Fibroblast of skin of abdomen (primary cell): ENCODE results near the gene ME2.
"Not testable (repeated sequence)": the region's sequence is repeated elsewhere in the genome, so short reads cannot be mapped to it uniquely, and the experiment has no call there.

Experiments used
- DNase-seq: peaks from one replicate; pipeline ENCODE4 v3.0.0-alpha.2; 2013

The ME2 gene

GRCh38 chr18:50977037-50977760 is 98.3 kb downstream of the ME2 start:
- no peak for DNase-seq

- DNase-seq, result peak; percentile 10
These were observed 102.5 kb downstream of the ME2 start for GRCh38 chr18:50981381-50981780.

- no peak for DNase-seq
These were observed 103.3 kb downstream of the ME2 start for GRCh38 chr18:50982086-50982801.

GRCh38 chr18:50982802-50983179 is 103.9 kb downstream of the ME2 start:
- peak; percentile 4 for DNase-seq

GRCh38 chr18:50986360-50987087 is 107.6 kb downstream of the ME2 start:
- DNase-seq, result peak; percentile 51

- DNase-seq, result no peak
These were observed 108.3 kb downstream of the ME2 start for GRCh38 chr18:50987261-50987660.

- DNase-seq, result no peak
These were observed 110.8 kb downstream of the ME2 start for GRCh38 chr18:50989711-50990110.

GRCh38 chr18:50992351-50992762 is 113.4 kb downstream of the ME2 start:
- DNase-seq, result no peak

GRCh38 chr18:50994031-50994430 is 115.1 kb downstream of the ME2 start:
- DNase-seq, result no peak

GRCh38 chr18:51003174-51003573 is 124.3 kb downstream of the ME2 start:
- not testable (repeated sequence) for DNase-seq
